Effector memory CD4-positive, alpha-beta T cell (primary cell): ENCODE data around the gene ATXN10.

Source experiments
- DNase-seq, 3 donors: peaks; one replicate each; pipeline ENCODE4 v3.0.0-alpha.2; 2020
- H3K27ac ChIP-seq: 2 replicates; pipeline ENCODE4 v1.7.0; 2013; ENCODE audit warnings: mild to moderate bottlenecking, low read length, moderate library complexity; ENCODE audit not compliant: insufficient read depth, poor library complexity, severe bottlenecking
- H3K27me3 ChIP-seq: replicated peaks from 2 replicates; pipeline ENCODE4 v1.7.0; 2013; ENCODE audit warnings: mild to moderate bottlenecking, low read length; ENCODE audit not compliant: insufficient read depth, control insufficient read depth, poor library complexity, severe bottlenecking
- H3K36me3 ChIP-seq: 2 replicates; pipeline ENCODE4 v1.7.0; 2013; ENCODE audit warnings: mild to moderate bottlenecking, low read length, moderate library complexity; ENCODE audit not compliant: control insufficient read depth, insufficient read depth
- H3K4me1 ChIP-seq: 2 replicates; pipeline ENCODE4 v1.7.0; 2013; ENCODE audit warnings: low read length, mild to moderate bottlenecking; ENCODE audit not compliant: control insufficient read depth, insufficient read depth, poor library complexity, severe bottlenecking
- H3K4me3 ChIP-seq: 2 replicates; pipeline ENCODE4 v1.7.0; 2013; ENCODE audit warnings: low read length, low read depth, mild to moderate bottlenecking; ENCODE audit not compliant: insufficient read depth, poor library complexity, severe bottlenecking
- H3K9me3 ChIP-seq: 2 replicates; pipeline ENCODE4 v1.7.0; 2013; ENCODE audit warnings: mild to moderate bottlenecking, low read length, moderate library complexity; ENCODE audit not compliant: control insufficient read depth

ATXN10 gene

DNA sequence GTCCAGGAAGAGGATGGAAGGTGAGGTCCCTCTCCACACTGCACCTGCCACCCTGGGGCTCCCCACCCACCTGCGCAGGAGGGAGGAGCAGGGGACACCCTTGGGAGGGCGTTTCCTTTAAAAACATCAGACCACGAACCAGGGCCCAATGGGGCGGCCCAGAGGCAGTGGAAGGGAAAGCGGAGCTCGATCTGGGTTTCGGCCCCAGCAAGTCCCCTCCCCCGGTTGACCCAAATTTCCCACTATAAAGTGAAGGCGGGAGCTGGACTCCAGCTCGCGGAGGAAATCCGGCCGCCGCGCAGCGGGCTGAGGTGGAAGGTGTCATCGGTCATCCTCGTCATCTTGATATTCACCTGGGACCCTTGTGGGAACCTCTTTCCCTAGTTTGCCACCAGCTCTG is 206.0 kb downstream of the ATXN10 start:
- H3K4me1 ChIP-seq: no peaks in the 10 kb centered on the region
- no peak for DNase-seq
- H3K36me3 ChIP-seq: no peaks in the 10 kb centered on the region
- H3K9me3 ChIP-seq: no peaks in the 10 kb centered on the region
- H3K27ac ChIP-seq: no peak overlapping the region
- H3K27me3 ChIP-seq: peaks cover 10% of the 10 kb centered on the region
- H3K4me3 ChIP-seq: no peak overlapping the region

DNA sequence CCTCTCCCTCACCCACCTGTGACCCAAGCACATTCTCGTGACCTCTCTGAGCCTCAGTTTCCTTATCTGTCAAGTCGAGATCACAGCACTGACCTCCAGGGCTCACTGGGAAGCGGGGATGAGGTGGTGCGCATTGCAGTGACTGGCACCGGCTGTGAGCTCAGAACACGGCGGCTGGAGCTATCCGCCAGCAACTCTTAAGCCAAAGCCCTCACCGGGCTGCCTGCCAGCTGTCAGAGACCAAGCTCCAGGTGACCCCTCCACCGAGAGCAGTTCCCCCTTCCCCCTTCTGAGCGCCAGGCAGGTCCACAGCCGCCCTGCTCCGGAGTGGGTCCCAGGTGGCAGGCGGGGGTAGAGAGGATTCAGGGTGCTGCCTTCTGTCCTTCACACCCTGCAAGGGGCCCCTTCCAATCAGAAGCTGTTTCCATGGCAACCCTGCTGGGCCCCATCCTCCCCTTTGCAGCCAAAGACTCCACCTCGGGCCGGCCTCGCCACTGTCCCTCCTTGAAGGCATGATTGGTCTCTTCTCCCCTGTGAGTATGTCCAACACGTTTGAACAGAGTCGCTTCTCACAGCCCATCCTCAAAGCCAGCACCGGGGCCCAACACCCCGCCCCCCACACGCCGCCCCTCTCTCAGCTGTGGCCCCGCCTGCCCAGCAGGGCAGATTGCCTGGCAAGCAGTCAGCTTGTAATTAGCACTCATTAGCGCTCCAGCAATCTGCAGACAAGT is 206.6 kb downstream of the ATXN10 start:
- DNase-seq: no peak
- H3K27me3 ChIP-seq: peaks cover 10% of the 10 kb centered on the region
- H3K9me3 ChIP-seq: no peaks in the 10 kb centered on the region
- no peak overlapping the region for H3K27ac ChIP-seq
- H3K4me3 ChIP-seq: no peak overlapping the region
- no peaks in the 10 kb centered on the region for H3K4me1 ChIP-seq
- no peaks in the 10 kb centered on the region for H3K36me3 ChIP-seq

DNA sequence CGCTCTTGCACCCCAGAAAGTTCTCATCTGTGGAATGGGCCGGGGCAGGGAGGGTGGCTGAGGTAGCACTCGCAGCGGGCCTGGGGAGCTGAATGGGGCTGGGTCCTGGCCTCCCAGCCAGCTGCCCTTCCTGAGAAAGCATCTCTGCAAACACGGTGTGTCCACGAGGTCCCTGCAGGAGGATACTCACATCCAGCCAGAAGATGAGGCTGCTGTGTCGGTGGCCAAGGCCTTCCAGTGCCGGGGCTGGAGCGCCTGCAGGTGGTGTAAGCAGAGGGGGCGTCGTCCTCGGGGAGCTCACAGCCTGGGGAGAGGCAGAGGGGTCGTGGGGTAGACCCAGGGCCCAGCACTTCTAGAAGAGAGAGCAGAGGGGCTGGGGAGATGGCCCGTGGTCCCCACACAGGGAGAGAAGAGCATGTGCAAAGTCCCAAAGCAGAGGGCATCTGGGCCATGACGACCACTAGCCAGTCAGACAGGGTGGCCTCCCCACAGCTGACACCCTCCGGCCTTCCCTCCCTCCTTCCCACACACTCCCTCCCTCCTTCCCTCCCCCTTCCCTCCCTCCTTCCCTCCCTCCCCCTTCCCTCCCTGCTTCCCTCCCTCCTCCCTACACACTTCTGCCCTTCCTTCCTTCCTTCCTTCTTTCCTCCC is 207.4 kb downstream of the ATXN10 start:
- H3K27ac ChIP-seq: no peak overlapping the region
- H3K4me3 ChIP-seq: no peak overlapping the region
- H3K4me1 ChIP-seq: no peaks in the 10 kb centered on the region
- H3K9me3 ChIP-seq: no peaks in the 10 kb centered on the region
- H3K27me3 ChIP-seq: peaks cover 10% of the 10 kb centered on the region
- no peak for DNase-seq
- no peaks in the 10 kb centered on the region for H3K36me3 ChIP-seq

DNA sequence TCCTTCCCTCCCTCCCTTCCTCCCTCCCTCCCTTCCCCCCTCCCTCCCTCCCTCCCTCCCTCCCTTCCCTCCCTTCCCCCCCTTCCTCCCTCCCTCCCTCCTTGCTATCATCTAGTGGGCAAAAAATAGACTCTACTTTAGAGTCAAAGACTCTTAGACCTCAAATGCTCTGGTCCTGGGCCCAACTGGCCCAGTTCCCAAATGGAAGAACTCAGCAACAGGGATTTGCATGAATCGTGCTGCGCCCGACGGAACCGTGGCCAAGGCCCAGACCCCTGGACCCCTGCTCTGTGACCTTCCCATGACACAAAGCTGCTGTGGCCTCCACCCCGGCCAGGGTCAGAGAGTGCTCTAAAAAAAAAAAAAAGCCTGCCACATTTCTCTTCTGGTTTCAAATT is 207.9 kb downstream of the ATXN10 start:
- H3K27me3 ChIP-seq: peaks cover 10% of the 10 kb centered on the region
- no peak overlapping the region for H3K27ac ChIP-seq
- H3K36me3 ChIP-seq: no peaks in the 10 kb centered on the region
- H3K9me3 ChIP-seq: no peaks in the 10 kb centered on the region
- no peak for DNase-seq
- no peak overlapping the region for H3K4me3 ChIP-seq
- no peaks in the 10 kb centered on the region for H3K4me1 ChIP-seq

DNA sequence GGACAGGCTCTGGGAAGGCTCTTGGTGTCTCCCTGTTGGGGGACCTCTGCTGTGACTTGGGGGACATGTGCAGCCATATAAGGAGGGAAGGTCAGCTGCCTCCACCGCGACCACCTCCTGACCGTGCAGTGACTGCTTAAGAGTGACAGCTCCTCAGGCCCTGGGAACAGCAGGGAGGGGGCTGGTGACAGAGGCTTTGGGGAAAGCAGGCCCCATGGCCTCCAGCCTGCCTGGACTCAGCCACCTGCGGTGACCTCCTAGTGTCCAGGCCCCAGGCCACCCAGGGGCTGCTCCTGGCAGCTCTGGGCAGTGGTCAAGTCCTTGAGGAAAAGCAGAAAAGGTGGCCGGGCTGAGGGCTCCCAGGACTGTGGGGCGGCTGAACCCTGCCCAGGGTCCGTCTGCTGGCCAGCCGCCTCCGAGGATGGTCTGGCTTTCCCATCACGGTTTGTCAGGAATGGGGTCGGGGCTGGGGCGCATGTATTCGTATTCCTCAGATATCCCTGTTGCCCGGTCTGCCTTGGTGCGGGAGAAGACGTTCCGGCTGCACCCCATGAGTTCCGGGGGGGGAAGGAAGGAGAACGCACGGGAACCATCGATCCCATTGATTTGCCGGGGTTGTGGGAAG is 208.6 kb downstream of the ATXN10 start:
- no peaks in the 10 kb centered on the region for H3K36me3 ChIP-seq
- no peak for DNase-seq
- no peaks in the 10 kb centered on the region for H3K4me1 ChIP-seq
- peaks cover 10% of the 10 kb centered on the region for H3K27me3 ChIP-seq
- no peak overlapping the region for H3K4me3 ChIP-seq
- H3K9me3 ChIP-seq: no peaks in the 10 kb centered on the region
- no peak overlapping the region for H3K27ac ChIP-seq

DNA sequence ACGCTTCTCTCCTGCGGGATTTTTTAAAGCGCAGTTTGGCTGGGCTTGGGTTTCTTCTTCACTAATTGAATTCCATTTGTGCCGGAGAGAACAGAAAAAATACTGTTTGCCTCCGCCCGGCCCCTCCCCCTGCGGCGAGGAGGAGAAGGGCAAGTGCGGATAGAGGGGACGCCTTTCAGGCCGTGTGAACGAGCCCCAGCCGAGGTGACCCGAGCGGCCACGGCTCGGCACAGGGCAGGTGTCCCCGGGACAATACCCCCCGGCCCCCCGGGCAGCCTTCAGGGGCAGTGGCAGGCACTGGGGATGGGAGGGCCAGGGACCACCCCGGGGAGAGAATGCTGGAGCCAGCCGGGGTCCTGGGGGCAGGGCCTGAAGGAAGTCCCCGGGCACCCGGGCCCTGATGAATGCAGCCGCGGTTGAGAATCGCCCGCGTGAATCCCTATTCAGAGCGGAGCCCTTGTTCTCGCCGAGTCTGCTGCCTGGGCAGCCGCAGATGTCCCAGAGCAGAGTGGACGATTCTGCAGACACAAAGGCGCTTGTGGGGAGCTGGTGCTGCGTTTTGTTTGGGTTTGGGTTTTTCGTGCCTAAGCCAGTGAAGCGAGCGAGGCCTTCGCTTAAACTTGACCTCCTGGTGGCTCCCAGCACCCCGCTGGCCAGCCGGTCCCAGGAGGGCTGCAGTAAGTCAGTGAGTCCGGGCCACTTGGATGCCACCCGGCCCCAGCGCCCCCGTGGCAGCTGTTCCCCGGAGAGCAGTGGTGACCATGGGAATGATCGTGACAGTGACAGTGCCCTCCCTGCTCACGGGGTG is 209.3 kb downstream of the ATXN10 start:
- Histone ChIP-seq H3K36me3 (no peaks in the 10 kb centered on the region), H3K4me1 (no peaks in the 10 kb centered on the region), H3K9me3 (no peaks in the 10 kb centered on the region), H3K27ac (no peak overlapping the region), H3K27me3 (peaks cover 10% of the 10 kb centered on the region), H3K4me3 (no peak overlapping the region)
- no peak for DNase-seq

DNA sequence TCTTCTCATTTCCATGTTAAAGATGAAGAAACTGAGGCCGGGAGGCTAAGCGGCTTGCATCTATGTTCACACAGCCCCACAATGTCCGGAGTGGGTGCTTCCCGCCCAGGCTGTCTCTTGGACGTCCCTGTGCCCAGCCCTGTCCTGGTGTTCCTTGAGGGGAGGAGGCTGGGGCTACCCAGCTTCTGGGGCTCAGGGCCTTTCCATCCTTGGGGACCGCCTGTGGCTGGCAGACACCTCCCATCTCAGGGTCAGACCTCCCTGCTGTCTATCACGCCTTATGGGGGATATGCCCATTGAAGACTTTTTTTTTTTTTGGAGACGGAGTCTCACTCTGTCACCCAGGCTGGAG is 209.9 kb downstream of the ATXN10 start:
- peaks cover 10% of the 10 kb centered on the region for H3K27me3 ChIP-seq
- H3K9me3 ChIP-seq: no peaks in the 10 kb centered on the region
- H3K4me3 ChIP-seq: no peak overlapping the region
- H3K36me3 ChIP-seq: no peaks in the 10 kb centered on the region
- DNase-seq: no peak
- no peak overlapping the region for H3K27ac ChIP-seq
- H3K4me1 ChIP-seq: no peaks in the 10 kb centered on the region

DNA sequence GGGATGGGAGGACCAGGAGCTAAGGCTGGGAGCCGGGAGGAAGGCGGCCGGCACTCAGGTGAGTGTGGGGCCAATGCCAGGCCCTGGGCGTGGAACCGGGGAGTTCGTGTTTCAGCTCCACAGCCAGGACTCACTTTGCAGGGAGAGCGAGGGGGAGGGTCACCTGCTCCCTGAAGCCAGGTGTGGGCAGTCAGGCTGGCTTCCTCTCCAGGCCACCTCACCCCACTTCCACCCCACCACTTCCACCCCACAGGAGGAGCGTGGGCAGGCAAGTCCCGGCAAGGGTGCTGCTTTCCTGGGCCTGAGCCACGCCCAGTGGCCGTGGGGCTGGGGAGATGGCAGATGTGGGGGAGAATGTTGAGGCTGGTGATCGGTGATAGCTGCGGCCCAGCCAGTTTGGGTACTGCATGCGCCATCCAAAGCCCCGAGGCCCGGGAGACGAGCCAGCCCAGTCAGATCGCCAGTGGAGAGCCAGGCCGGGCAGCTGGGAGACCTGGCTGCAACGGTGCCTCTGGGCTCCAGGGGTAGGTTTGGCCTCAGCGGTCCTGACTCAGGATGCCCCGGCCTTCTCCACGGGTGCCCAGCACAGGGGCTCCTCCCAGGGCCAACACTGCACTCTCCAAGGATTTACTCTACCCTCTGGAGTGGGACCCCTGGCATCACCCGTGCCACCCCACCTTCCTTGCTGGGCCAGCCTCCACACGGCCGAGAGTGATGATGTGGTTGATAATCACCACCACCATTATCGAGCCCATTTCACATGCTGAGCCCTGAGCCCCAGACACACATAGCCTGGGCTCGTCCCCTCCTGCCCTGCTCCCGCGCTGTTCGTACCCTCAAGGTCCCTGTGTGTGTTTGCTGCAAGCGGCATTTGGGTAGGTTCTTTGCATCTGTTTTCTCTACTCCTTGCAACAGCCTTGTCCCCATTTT is 211.5 kb downstream of the ATXN10 start:
- no peak overlapping the region for H3K27ac ChIP-seq
- no peaks in the 10 kb centered on the region for H3K9me3 ChIP-seq
- no peak overlapping the region for H3K4me3 ChIP-seq
- H3K27me3 ChIP-seq: peaks cover 8% of the 10 kb centered on the region
- no peaks in the 10 kb centered on the region for H3K4me1 ChIP-seq
- DNase-seq: no peak
- no peaks in the 10 kb centered on the region for H3K36me3 ChIP-seq

DNA sequence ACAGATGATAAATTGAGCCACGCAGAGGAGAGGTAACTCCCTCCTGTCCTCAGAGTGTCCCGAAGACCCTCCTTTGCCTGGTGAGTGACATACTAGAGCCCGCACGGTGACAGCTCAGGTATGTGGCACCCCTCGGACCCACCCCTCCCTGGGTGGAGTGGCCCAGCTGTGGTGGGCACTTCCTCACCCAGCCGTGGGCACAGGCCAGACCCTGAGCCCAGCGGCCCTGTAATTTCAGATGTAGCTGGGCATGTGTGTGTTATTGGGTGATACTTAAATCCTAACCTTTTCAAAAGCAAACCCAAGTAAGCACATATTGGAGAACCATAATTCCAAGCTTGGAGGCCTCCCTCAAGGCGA is 212.2 kb downstream of the ATXN10 start:
- Histone ChIP-seq H3K27me3 (peaks cover 8% of the 10 kb centered on the region), H3K27ac (no peak overlapping the region), H3K4me3 (no peak overlapping the region), H3K4me1 (no peaks in the 10 kb centered on the region), H3K36me3 (no peaks in the 10 kb centered on the region), H3K9me3 (no peaks in the 10 kb centered on the region)
- DNase-seq: no peak
